Measurements from ENCODE around the gene MBTD1. TPM values are rescaled to one million over a fixed set of nuclear protein-coding genes. Genes with fewer than 3 reads are reported as not detected.

The MBTD1 gene
- total and polyA plus RNA-seq, 2 of the 8 experiments (the other 6 are each of a cell fraction or from before 2014, with no cell fraction given): 20.3 to 51.4 TPM

DNA sequence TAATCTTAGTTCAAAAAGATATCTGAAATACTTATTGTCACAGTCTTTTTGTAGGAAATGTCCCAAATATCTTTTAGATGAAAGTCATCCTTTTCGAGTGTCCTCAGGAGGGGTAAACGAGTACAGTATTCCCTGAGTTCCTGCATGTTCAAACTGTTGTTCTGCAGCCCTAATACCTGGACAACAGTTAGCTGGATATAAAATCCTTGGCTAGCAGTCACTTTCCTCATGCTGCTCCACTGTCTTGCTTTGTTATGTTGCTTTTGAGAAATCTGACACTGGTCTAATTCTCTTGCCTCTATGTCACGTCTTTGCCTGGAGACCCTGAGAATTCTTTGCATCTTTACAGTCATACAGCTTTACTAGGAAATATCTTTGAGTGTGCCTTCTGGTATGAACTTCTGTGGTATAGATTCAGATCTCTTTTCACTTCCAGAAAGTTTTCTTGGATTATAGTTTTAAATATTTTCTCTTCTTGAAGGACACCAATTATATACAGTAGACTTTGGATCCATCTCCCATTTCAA is 9.5 kb downstream of the MBTD1 start:
- 95% methylated on average over 3 of the region's 3 CpGs; no CpG with 5 or more reads in 1 of the 2 experiments for WGBS, 2 experiments (ENCODE audit: extremely low coverage in 1 of 2, insufficient coverage in 1 of 2, insufficient read length in 1 of 2, insufficient replicate concordance in 2 of 2, low coverage in 1 of 2, low lambda C conversion rate in 2 of 2, missing lambda C conversion rate in 1 of 2)
- H3K9me3 ChIP-seq (ENCODE audit: insufficient read depth in 2 of 2, low read depth in 1 of 2, low read length in 1 of 2): no peaks in the 10 kb centered on the region
- no peak overlapping the region for H3K4me3 ChIP-seq (ENCODE audit: extremely low read depth in 1 of 4, insufficient read depth in 2 of 4, low read depth in 3 of 4, low read length in 4 of 4)
- H3K14ac ChIP-seq (ENCODE audit: insufficient read length): no peak overlapping the region
- no peaks in the 10 kb centered on the region for H3K4me1 ChIP-seq (replicated peaks in 1 of 4; ENCODE audit: control insufficient read depth in 3 of 4, insufficient read depth in 4 of 4, low read length in 3 of 4)
- no peak overlapping the region for H2BK120ac ChIP-seq (replicated peaks; ENCODE audit: low read depth, low read length)
- no peak overlapping the region for H3K9ac ChIP-seq (replicated peaks in 1 of 4; ENCODE audit: extremely low read depth in 1 of 4, low read depth in 3 of 4, low read length in 3 of 4)
- H3K4ac ChIP-seq (replicated peaks; ENCODE audit: insufficient read length, low read depth, low read length): no peak overlapping the region
- H3K27ac ChIP-seq (ENCODE audit: low read depth, low read length): no peak overlapping the region
- CTCF ChIA-PET (ENCODE audit: partially characterized antibody): no interaction called here
- FAIRE-seq (no peak), DNase-seq (ENCODE audit: low read depth in 1 of 2, low spot score in 2 of 2) (no peak)
- no peak overlapping the region for H4K91ac ChIP-seq (replicated peaks; ENCODE audit: insufficient read length, low read length)
- H2BK12ac ChIP-seq (ENCODE audit: low read depth, low read length): no peak overlapping the region
- no peak overlapping the region for H2BK5ac ChIP-seq (ENCODE audit: low read depth, low read length)
- POLR2A ChIA-PET (ENCODE audit: partially characterized antibody): interaction anchor here (1.5 to 1.6 kb wide), 2 partner anchors 8 to 11 kb away, joined by 5 read pairs; no protein-coding TSS in a partner anchor
- no peak overlapping the region for H3K23ac ChIP-seq (ENCODE audit: insufficient read length)
- no peak overlapping the region for H3K56ac ChIP-seq (replicated peaks; ENCODE audit: insufficient read length, low read depth, low read length)
- H3K36me3 ChIP-seq (ENCODE audit: control insufficient read depth in 2 of 4, insufficient read depth in 4 of 4, low read length in 3 of 4): peaks cover 0 to 27% (median 12%) of the 10 kb centered on the region in 4 experiments; a peak in 3 of 8 replicates
- H3K23me2 ChIP-seq (ENCODE audit: low read depth, low read length): no peaks in the 10 kb centered on the region
- H3K79me2 ChIP-seq (ENCODE audit: control insufficient read depth in 1 of 2, insufficient read depth in 2 of 2, low read length in 2 of 2): peaks cover 0 to 67% of the 10 kb centered on the region in 2 experiments; a peak in 3 of 4 replicates
- H3K27me3 ChIP-seq (replicated peaks in 1 of 4; ENCODE audit: control insufficient read depth in 3 of 4, extremely low read depth in 1 of 4, insufficient read depth in 3 of 4, low read length in 3 of 4): no peaks in the 10 kb centered on the region
- H2BK15ac ChIP-seq (ENCODE audit: low read length): no peak overlapping the region
- H4K5ac ChIP-seq (ENCODE audit: insufficient read length, low read depth, low read length): no peak overlapping the region
- no peak overlapping the region for H4K8ac ChIP-seq (ENCODE audit: extremely low read depth, insufficient read depth, low read length)
- H4K20me1 ChIP-seq (replicated peaks in 1 of 2; ENCODE audit: control insufficient read depth in 1 of 2, insufficient read depth in 2 of 2, low read length in 2 of 2): peaks cover 0 to 2% of the 10 kb centered on the region in 2 experiments
- H3K18ac ChIP-seq (ENCODE audit: extremely low read depth, low read length): no peak overlapping the region
- no peak overlapping the region for H2AK5ac ChIP-seq (ENCODE audit: low read depth, low read length)
- no peaks in the 10 kb centered on the region for H3K79me1 ChIP-seq (ENCODE audit: low read depth, low read length)
- H2BK20ac ChIP-seq (ENCODE audit: low read length): no peak overlapping the region
- H2AFZ ChIP-seq (ENCODE audit: low read length): no peak overlapping the region
- no peak overlapping the region for H3K4me2 ChIP-seq (ENCODE audit: insufficient read depth in 1 of 2, low read depth in 2 of 2, low read length in 2 of 2)
